Stomach (tissue), 9 donors: Measurements from ENCODE around the gene DENND6B. TPM values are rescaled to one million over a fixed set of nuclear protein-coding genes. Genes with fewer than 3 reads are reported as not detected.

Source experiments
- DNase-seq, 2 donors: peaks; one replicate each; pipeline versions ENCODE4 v3.0.0 to v3.0.0-alpha.2; 2013 to 2019
- H3K27ac ChIP-seq, 5 donors: fragments of 200-600 bp in 4 of 5; sonication (generic) in 4 of 5; one replicate each; pipeline ENCODE4 v1.5.1; 2013 to 2019; ENCODE audit warnings: mild to moderate bottlenecking in 1 of 5, moderate library complexity in 1 of 5
- H3K27me3 ChIP-seq, 3 donors: fragments of 200-600 bp; sonication (generic); one replicate each; pipeline ENCODE4 v1.5.1; 2017 to 2019; ENCODE audit warnings: mixed run types in 1 of 3
- H3K36me3 ChIP-seq, 4 donors: fragments of 200-600 bp; sonication (generic); 1 replicate in 3 of 4; 2 replicates in 1 of 4; pipeline ENCODE4 v1.5.1; 2016 to 2019
- H3K4me1 ChIP-seq, 4 donors: fragments of 200-600 bp; sonication (generic); one replicate each; pipeline ENCODE4 v1.5.1; 2016 to 2019
- H3K4me3 ChIP-seq, 4 donors: fragments of 200-600 bp; sonication (generic) in 3 of 4; one replicate each; pipeline ENCODE4 v1.5.1; 2016 to 2019; ENCODE audit warnings: mild to moderate bottlenecking in 1 of 4
- H3K9me3 ChIP-seq, 4 donors: fragments of 200-600 bp; sonication (generic); one replicate each; pipeline ENCODE4 v1.5.1; 2016 to 2019
- CTCF ChIP-seq, 7 experiments: fragments of 450-650 bp in 4 of 7; fragments of 200-600 bp in 3 of 7; sonication (generic) in 3 of 7; IDR thresholded peaks; one replicate each; pipeline ENCODE4 v1.5.1; 2016 to 2019; ENCODE audit warnings: antibody characterized with exemption in 7 of 7, control low read depth in 2 of 7, mild to moderate bottlenecking in 1 of 7
- EP300 ChIP-seq: sonication (generic); formaldehyde crosslinking; IDR thresholded peaks from one replicate; pipeline ENCODE4 v1.6.1; 2017; ENCODE audit warnings: antibody characterized with exemption
- POLR2A ChIP-seq, 4 donors: fragments of 450-650 bp; IDR thresholded peaks; one replicate each; pipeline ENCODE4 v1.6.1; 2016; ENCODE audit warnings: antibody characterized with exemption in 4 of 4, control low read depth in 2 of 4, mild to moderate bottlenecking in 1 of 4, moderate library complexity in 1 of 4
- POLR2AphosphoS5 ChIP-seq, 3 donors: sonication (generic); formaldehyde crosslinking; IDR thresholded peaks; one replicate each; pipeline ENCODE4 v1.6.1; 2016; ENCODE audit warnings: antibody characterized with exemption in 3 of 3
- WGBS, 5 donors: extraction: QIAGEN DNeasy Blood & Tissue Kit in 3 of 5; methylation state at CpG; one replicate each; pipeline versions ENCODE4 v1.1.5 to v1.1.7; 2013 to 2018; 5-methylcytosine and 5-hydroxymethylcytosine counted together
- intact Hi-C: fragments of 100-400 bp; cut with DNase I; formaldehyde crosslinking; loops from one replicate; pipeline ENCODE4 v1.15.1; 2023; ENCODE audit warnings: low total_unique reads
- polyA plus RNA-seq, 3 donors: library from polyadenylated mRNA; stranded (reverse); fragments of 200-250 nt; gene quantifications; one replicate each; pipeline ENCODE4 v1.2.3, GENCODE V29; 2013
- total RNA-seq, 5 donors: library from RNA; depleted of rRNA; stranded (reverse); fragments of >200 nt; gene quantifications; one replicate each; pipeline versions ENCODE4 v1.1.0 to v1.2.3, GENCODE V29; 2014 to 2016
- donor health status: healthy with polysubstance abuse.
- donor health status: Bipolar disorder and iron deficiency.
- donor health status: healthy.

Gene DENND6B
- total and polyA plus RNA-seq, 8 donors: 2.0 to 13.4 (median 4.0) TPM

- peaks cover 58 to 90% (median 78%) of the 10 kb centered on the region in 4 donors for H3K4me1 ChIP-seq
- peak; percentile 77 to 85 for DNase-seq
- H3K4me3 ChIP-seq: peak overlapping the region; percentile 52 to 59 (median 56)
- H3K36me3 ChIP-seq: peaks cover 16 to 24% (median 18%) of the 10 kb centered on the region in 4 donors
- H3K9me3 ChIP-seq: no peaks in the 10 kb centered on the region
- peak overlapping the region; percentile 23 to 83 (median 43) for H3K27ac ChIP-seq
- TF ChIP-seq CTCF (IDR thresholded peaks at IDR 0.05): peak in 1 of 7 experiments; percentile 29
- no peak for TF ChIP-seq EP300
- intact Hi-C loops: no loop called here
- H3K27me3 ChIP-seq: peaks cover 0 to 36% (median 3%) of the 10 kb centered on the region in 3 donors
- WGBS, 5 donors: 0 to 1% (median 1%) methylated on average over 11 to 45 of the region's 45 CpGs
Measured at GRCh38 chr22:50271519-50271970, 55.3 kb downstream of the DENND6B start.

GRCh38 chr22:50270666-50271394, 56.0 kb downstream of the DENND6B start:
- Histone ChIP-seq H3K4me3 (peak overlapping the region; percentile 52 to 59 (median 56)), H3K36me3 (peaks cover 10 to 17% (median 11%) of the 10 kb centered on the region in 4 donors), H3K27me3 (peaks cover 0 to 36% (median 3%) of the 10 kb centered on the region in 3 donors), H3K27ac (peak overlapping the region; percentile 49 to 83 (median 67)), H3K4me1 (peaks cover 58 to 83% (median 72%) of the 10 kb centered on the region in 4 donors), H3K9me3 (no peaks in the 10 kb centered on the region)
- peak; percentile 75 to 90 for DNase-seq
- intact Hi-C loops: no loop called here
- TF ChIP-seq EP300 (no peak), POLR2AphosphoS5 (IDR thresholded peaks at IDR 0.05) (peak in 1 of 3 donors; percentile 3), CTCF (IDR thresholded peaks at IDR 0.05) (no peak), POLR2A (IDR thresholded peaks at IDR 0.05) (no peak)
- 0 to 2% (median 1%) methylated on average over 23 to 53 of the region's 53 CpGs for WGBS, 5 donors

GRCh38 chr22:50269970-50270665, 56.7 kb downstream of the DENND6B start, which contains the start of gene MAPK11:
Gene MAPK11, minus strand, starts transcription at chr22:50270380. Its CDS starts 88 bp downstream, at chr22:50270292.
- peak within 1 kb of the TSS; percentile 52 to 59 (median 56) for H3K4me3 ChIP-seq
- intact Hi-C loops: no loop called here
- 0 to 2% (median 1%) methylated on average over 21 to 91 of the region's 92 CpGs for WGBS, 5 donors
- peaks cover 58 to 77% (median 69%) of the 10 kb centered on the region in 4 donors for H3K4me1 ChIP-seq
- no peak for TF ChIP-seq POLR2A (IDR thresholded peaks at IDR 0.05)
- no peak for TF ChIP-seq POLR2AphosphoS5 (IDR thresholded peaks at IDR 0.05)
- TF ChIP-seq CTCF (IDR thresholded peaks at IDR 0.05): no peak
- TF ChIP-seq EP300: no peak
- no peaks in the 10 kb centered on the region for H3K9me3 ChIP-seq
- peaks cover 0 to 36% (median 3%) of the 10 kb centered on the region in 3 donors for H3K27me3 ChIP-seq
- H3K36me3 ChIP-seq: peaks cover 3 to 10% (median 4%) of the 10 kb centered on the region in 4 donors
- peak within 1 kb of the TSS; percentile 67 to 83 (median 69) for H3K27ac ChIP-seq
- peak in 1 of 2 donors; percentile 79 for DNase-seq

GRCh38 chr22:50269573-50269969, 57.2 kb downstream of the DENND6B start:
- Histone ChIP-seq H3K4me1 (peaks cover 54 to 72% (median 64%) of the 10 kb centered on the region in 4 donors), H3K9me3 (no peaks in the 10 kb centered on the region), H3K4me3 (peak overlapping the region; percentile 52 to 59 (median 56)), H3K27me3 (peaks cover 0 to 36% (median 3%) of the 10 kb centered on the region in 3 donors), H3K27ac (peak overlapping the region; percentile 43 to 83 (median 69)), H3K36me3 (peaks cover 0 to 5% (median 0%) of the 10 kb centered on the region in 4 donors)
- DNase-seq: no peak
- no peak for TF ChIP-seq POLR2AphosphoS5 (IDR thresholded peaks at IDR 0.05)
- no peak for TF ChIP-seq POLR2A (IDR thresholded peaks at IDR 0.05)
- no peak for TF ChIP-seq CTCF (IDR thresholded peaks at IDR 0.05)
- TF ChIP-seq EP300: no peak
- intact Hi-C loops: no loop called here
- 8 to 24% (median 17%) methylated on average over 2 to 18 of the region's 18 CpGs for WGBS, 5 donors
